H1 (cell line): ENCODE measurements around the gene TBX4.

Experiments used
- EP300 ChIP-seq, 2 experiments: IDR thresholded peaks; 1 replicate in 1 of 2; 2 replicates in 1 of 2; pipeline ENCODE4 v1.6.1; 2011 to 2012; ENCODE audit warnings: low read depth in 2 of 2, low read length in 2 of 2, mild to moderate bottlenecking in 2 of 2, borderline replicate concordance in 1 of 2, inconsistent platforms in 1 of 2, moderate library complexity in 1 of 2
- POLR2A ChIP-seq, 2 experiments: IDR thresholded peaks; 1 replicate in 1 of 2; 2 replicates in 1 of 2; pipeline ENCODE4 v1.6.1; 2011; ENCODE audit warnings: low read depth in 2 of 2, low read length in 2 of 2, mild to moderate bottlenecking in 2 of 2; ENCODE audit errors: control extremely low read depth in 1 of 2
- RAD21 ChIP-seq, 2 experiments: IDR thresholded peaks in 1 of 2; conservative IDR thresholded peaks in 1 of 2; 2 replicates each; pipeline ENCODE4 v1.6.1; 2011; ENCODE audit warnings: low read depth in 2 of 2, low read length in 2 of 2, improper control_type of control experiment in 1 of 2, inconsistent platforms in 1 of 2, mild to moderate bottlenecking in 1 of 2, moderate library complexity in 1 of 2
- SRF ChIP-seq: IDR thresholded peaks from 2 replicates; pipeline ENCODE4 v1.6.1; 2011; ENCODE audit warnings: mild to moderate bottlenecking, low read depth, low read length, moderate library complexity
- TAF1 ChIP-seq: IDR thresholded peaks from 2 replicates; pipeline ENCODE4 v1.6.1; 2011; ENCODE audit warnings: mild to moderate bottlenecking, low read depth, low read length
- TF ChIP-seq, protein P1 (sequence below), 3 experiments: IDR thresholded peaks; 1 replicate in 2 of 3; 2 replicates in 1 of 3; pipeline versions ENCODE4 v1.5.1 to v1.6.1; 2011; ENCODE audit warnings: low read length in 3 of 3, mild to moderate bottlenecking in 3 of 3, inconsistent platforms in 2 of 3, low read depth in 1 of 3, moderate library complexity in 1 of 3; ENCODE audit not compliant: insufficient read depth in 1 of 3; ENCODE audit errors: control extremely low read depth in 1 of 3

- TF ChIP-seq, protein P1, sequence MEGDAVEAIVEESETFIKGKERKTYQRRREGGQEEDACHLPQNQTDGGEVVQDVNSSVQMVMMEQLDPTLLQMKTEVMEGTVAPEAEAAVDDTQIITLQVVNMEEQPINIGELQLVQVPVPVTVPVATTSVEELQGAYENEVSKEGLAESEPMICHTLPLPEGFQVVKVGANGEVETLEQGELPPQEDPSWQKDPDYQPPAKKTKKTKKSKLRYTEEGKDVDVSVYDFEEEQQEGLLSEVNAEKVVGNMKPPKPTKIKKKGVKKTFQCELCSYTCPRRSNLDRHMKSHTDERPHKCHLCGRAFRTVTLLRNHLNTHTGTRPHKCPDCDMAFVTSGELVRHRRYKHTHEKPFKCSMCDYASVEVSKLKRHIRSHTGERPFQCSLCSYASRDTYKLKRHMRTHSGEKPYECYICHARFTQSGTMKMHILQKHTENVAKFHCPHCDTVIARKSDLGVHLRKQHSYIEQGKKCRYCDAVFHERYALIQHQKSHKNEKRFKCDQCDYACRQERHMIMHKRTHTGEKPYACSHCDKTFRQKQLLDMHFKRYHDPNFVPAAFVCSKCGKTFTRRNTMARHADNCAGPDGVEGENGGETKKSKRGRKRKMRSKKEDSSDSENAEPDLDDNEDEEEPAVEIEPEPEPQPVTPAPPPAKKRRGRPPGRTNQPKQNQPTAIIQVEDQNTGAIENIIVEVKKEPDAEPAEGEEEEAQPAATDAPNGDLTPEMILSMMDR (IDR thresholded peaks at IDR 0.05; ENCODE audit: control extremely low read depth in 1 of 3, insufficient read depth in 1 of 3, low read depth in 1 of 3, low read length in 3 of 3) = peak; percentile 5 to 15 (median 10); a peak in 2 of 4 replicates
- TF ChIP-seq EP300 (IDR thresholded peaks at IDR 0.05; ENCODE audit: borderline replicate concordance in 1 of 2, low read depth in 2 of 2, low read length in 2 of 2) (no peak), SRF (no peak), RAD21 (IDR thresholded peaks at IDR 0.05 in 1 of 2, conservative IDR thresholded peaks at IDR 0.05 in 1 of 2; ENCODE audit: low read depth in 2 of 2, low read length in 2 of 2) (0 out of 4 replicates have a peak, but pooled peaks of 1 of the 2 experiments have one; percentile 11), POLR2A (IDR thresholded peaks at IDR 0.05; ENCODE audit: control extremely low read depth in 1 of 2, low read depth in 2 of 2, low read length in 2 of 2) (no peak), TAF1 (no peak)
These were observed 40.7 kb downstream of the TBX4 start for GRCh38 chr17:61492759-61493526.
